Lung (tissue), 12 donors: ENCODE results near the gene SPOCD1. TPM values are rescaled to one million over a fixed set of nuclear protein-coding genes. Genes with fewer than 3 reads are reported as not detected.

Experiments
- ATAC-seq: fragments of 200-7000 bp; cut with Tn5 transposase; one replicate; pipeline ENCODE4 v1.9.1; 2020; ENCODE audit warnings: moderate number of reproducible peaks; ENCODE audit not compliant: insufficient read depth, low FRiP score
- DNase-seq, 3 donors: peaks; one replicate each; pipeline ENCODE4 v3.0.0-alpha.2; 2013 to 2017
- H3K27ac ChIP-seq, 2 donors: one replicate each; pipeline ENCODE4 v1.5.1; 2013; ENCODE audit warnings: mild to moderate bottlenecking in 2 of 2, moderate library complexity in 2 of 2, control low read depth in 1 of 2, inconsistent platforms in 1 of 2, low read depth in 1 of 2, low read length in 1 of 2
- H3K27me3 ChIP-seq, 3 donors: one replicate each; pipeline ENCODE4 v1.5.1; 2013; ENCODE audit warnings: low read length in 2 of 3; ENCODE audit not compliant: control insufficient read depth in 3 of 3, insufficient read depth in 3 of 3
- H3K36me3 ChIP-seq, 4 donors: one replicate each; pipeline ENCODE4 v1.5.1; 2013; ENCODE audit warnings: low read length in 4 of 4, mild to moderate bottlenecking in 1 of 4, moderate library complexity in 1 of 4; ENCODE audit not compliant: control insufficient read depth in 4 of 4, insufficient read depth in 4 of 4
- H3K4me1 ChIP-seq, 5 donors: one replicate each; pipeline ENCODE4 v1.5.1; 2013; ENCODE audit warnings: low read length in 5 of 5, mild to moderate bottlenecking in 2 of 5, moderate library complexity in 1 of 5; ENCODE audit not compliant: control insufficient read depth in 5 of 5, insufficient read depth in 5 of 5
- H3K4me3 ChIP-seq: one replicate; pipeline ENCODE4 v1.5.1; 2013; ENCODE audit warnings: mild to moderate bottlenecking, control low read depth, moderate library complexity
- H3K9ac ChIP-seq, 2 donors: one replicate each; pipeline ENCODE4 v1.5.1; 2013; ENCODE audit warnings: low read length in 2 of 2, control low read depth in 1 of 2; ENCODE audit not compliant: insufficient read depth in 1 of 2
- H3K9me3 ChIP-seq, 4 donors: one replicate each; pipeline ENCODE4 v1.5.1; 2013; ENCODE audit warnings: low read length in 3 of 4, mild to moderate bottlenecking in 1 of 4, moderate library complexity in 1 of 4; ENCODE audit not compliant: control insufficient read depth in 4 of 4, insufficient read depth in 3 of 4
- CTCF ChIP-seq: IDR thresholded peaks from 2 replicates; pipeline ENCODE4 v1.5.1; 2012; ENCODE audit warnings: mild to moderate bottlenecking; ENCODE audit errors: control extremely low read depth, extremely low read depth
- WGBS, 2 donors: extraction: QIAGEN DNeasy Blood & Tissue Kit; methylation state at CpG; one replicate each; pipeline ENCODE4 v1.1.7; 2013; 5-methylcytosine and 5-hydroxymethylcytosine counted together
- polyA plus RNA-seq, 2 donors: library from polyadenylated mRNA; stranded (reverse); fragments of 200-250 nt; gene quantifications; one replicate each; pipeline ENCODE4 v1.2.1, GENCODE V29; 2013
- total RNA-seq, 2 donors: library from RNA; depleted of rRNA in 1 of 2; stranded (reverse); fragments of >200 nt in 1 of 2; gene quantifications; one replicate each; pipeline ENCODE4 v1.2.1, GENCODE V29; 2014 to 2021
- donor health status: control.
- donor health status: control.
- donor health status: Bipolar disorder and iron deficiency.
- donor health status: healthy.
- donor health status: DM: yes; HTN: yes; CAD: no.

The SPOCD1 gene
- total and polyA plus RNA-seq, 4 donors = 0.51 to 15.7 (median 8.4) TPM

- H3K9me3 ChIP-seq = no peaks in the 10 kb centered on the region
- H3K27me3 ChIP-seq = no peaks in the 10 kb centered on the region
- no peak overlapping the region for H3K4me3 ChIP-seq
- peak overlapping the region in 1 of 2 donors; percentile 62 for H3K9ac ChIP-seq
- peaks cover 0 to 34% (median 14%) of the 10 kb centered on the region in 5 donors for H3K4me1 ChIP-seq
- H3K36me3 ChIP-seq = no peaks in the 10 kb centered on the region
- TF ChIP-seq CTCF = no peak
- DNase-seq (peak; percentile 76 to 91 (median 85)), ATAC-seq (no peak)
- no peak overlapping the region for H3K27ac ChIP-seq
- 57 to 69% methylated on average over 12 of the region's 12 CpGs for WGBS, 2 donors
Observed at GRCh38 chr1:31782421-31783410, 33.1 kb downstream of the SPOCD1 start.

- ATAC-seq (no peak), DNase-seq (peak; percentile 56 to 72 (median 61))
- Histone ChIP-seq H3K27ac (no peak overlapping the region), H3K9me3 (no peaks in the 10 kb centered on the region), H3K27me3 (no peaks in the 10 kb centered on the region), H3K36me3 (no peaks in the 10 kb centered on the region), H3K9ac (no peak overlapping the region), H3K4me3 (no peak overlapping the region), H3K4me1 (peaks cover 0 to 36% (median 14%) of the 10 kb centered on the region in 5 donors)
- 52 to 69% methylated on average over 16 to 18 of the region's 18 CpGs for WGBS, 2 donors
- no peak for TF ChIP-seq CTCF
Observed at GRCh38 chr1:31781756-31782371, 34.0 kb downstream of the SPOCD1 start.

- ATAC-seq = no peak
- Histone ChIP-seq H3K4me1 (peaks cover 0 to 42% (median 14%) of the 10 kb centered on the region in 5 donors), H3K27me3 (no peaks in the 10 kb centered on the region), H3K4me3 (no peak overlapping the region), H3K9ac (no peak overlapping the region), H3K9me3 (no peaks in the 10 kb centered on the region), H3K27ac (no peak overlapping the region), H3K36me3 (no peaks in the 10 kb centered on the region)
- WGBS, 2 donors = 51 to 59% methylated on average over 7 of the region's 7 CpGs
- TF ChIP-seq CTCF = no peak
- peak; percentile 72 to 90 (median 78) for DNase-seq
Observed at GRCh38 chr1:31781138-31781755, 34.6 kb downstream of the SPOCD1 start.
